K562 (cell line): ENCODE data around the gene ZSCAN32. TPM values are rescaled to one million over a fixed set of nuclear protein-coding genes. Genes with fewer than 3 reads are reported as not detected.
A peak's percentile ranks its signal among the peaks of the same experiment; 100 is the strongest.

Experiments used
- ATF4 ChIP-seq: fragments of 450-650 bp; formaldehyde crosslinking; IDR thresholded peaks from 2 replicates; pipeline ENCODE4 v1.4.0; 2022; ENCODE audit warnings: mild to moderate bottlenecking, moderate library complexity
- BDP1 ChIP-seq: IDR thresholded peaks from 3 replicates; pipeline ENCODE4 v1.6.1; 2011; ENCODE audit not compliant: insufficient read length, insufficient read depth
- CBX3 ChIP-seq, 2 experiments: IDR thresholded peaks; 1 replicate in 1 of 2; 2 replicates in 1 of 2; pipeline ENCODE4 v1.6.1; 2012; ENCODE audit warnings: inconsistent platforms in 2 of 2, low read length in 2 of 2, borderline replicate concordance in 1 of 2, control low read depth in 1 of 2
- CTBP1 ChIP-seq: fragments of 450-650 bp; IDR thresholded peaks from 2 replicates; pipeline ENCODE4 v1.6.1; 2016; ENCODE audit warnings: borderline replicate concordance
- EGR1 ChIP-seq: fragments of 450-650 bp; conservative IDR thresholded peaks from 2 replicates; pipeline ENCODE4 v1.6.1; 2017; ENCODE audit warnings: mild to moderate bottlenecking
- FIP1L1 ChIP-seq: fragments of 200-400 bp; formaldehyde crosslinking; IDR thresholded peaks from 2 replicates; pipeline ENCODE4 v1.6.1; 2018; ENCODE audit warnings: mild to moderate bottlenecking, low read depth, low read length; ENCODE audit not compliant: poor library complexity, severe bottlenecking
- GABPA ChIP-seq: fragments of 200-800 bp; sonication (Bioruptor generic); conservative IDR thresholded peaks from 2 replicates; pipeline ENCODE4 v1.6.1; 2016; ENCODE audit warnings: low read depth, missing genetic modification characterization, missing compliant biosample characterization
- HBP1 ChIP-seq: fragments of 450-650 bp; formaldehyde crosslinking; IDR thresholded peaks from 2 replicates; pipeline ENCODE4 v1.4.0; 2022; ENCODE audit warnings: missing genetic modification characterization
- HIVEP1 ChIP-seq: fragments of 250-450 bp; sonication (Bioruptor Pico); IDR thresholded peaks from 2 replicates; pipeline ENCODE4 v1.4.0; 2020; ENCODE audit warnings: mild to moderate bottlenecking
- LCOR ChIP-seq: sonication (generic); formaldehyde crosslinking; IDR thresholded peaks from 2 replicates; pipeline ENCODE4 v1.8.0; 2022; ENCODE audit warnings: mild to moderate bottlenecking, missing genetic modification reagents
- MCM2 ChIP-seq: fragments of 450-650 bp; IDR thresholded peaks from 2 replicates; pipeline ENCODE4 v1.6.1; 2017; ENCODE audit warnings: low read depth, mild to moderate bottlenecking
- NR0B1 ChIP-seq: fragments of 450-650 bp; IDR thresholded peaks from one replicate; pipeline ENCODE4 v1.6.1; 2018; ENCODE audit warnings: mild to moderate bottlenecking, moderate library complexity; ENCODE audit not compliant: partially characterized antibody
- PHB2 ChIP-seq: fragments of 450-650 bp; IDR thresholded peaks from 2 replicates; pipeline ENCODE4 v1.6.1; 2017; ENCODE audit warnings: low read depth
- PHF8 ChIP-seq: fragments of 200-600 bp; sonication (generic); IDR thresholded peaks from 2 replicates; pipeline ENCODE4 v1.6.1; 2012; ENCODE audit warnings: mixed run types, mild to moderate bottlenecking, inconsistent platforms, low read length, moderate library complexity, borderline replicate concordance
- RB1 ChIP-seq: fragments of 450-650 bp; IDR thresholded peaks from 2 replicates; pipeline ENCODE4 v1.6.1; 2017; ENCODE audit warnings: low read depth, mild to moderate bottlenecking
- SIN3B ChIP-seq: fragments of 450-650 bp; IDR thresholded peaks from 2 replicates; pipeline ENCODE4 v1.6.1; 2017; ENCODE audit warnings: low read depth, mild to moderate bottlenecking, moderate library complexity
- SMARCC2 ChIP-seq: fragments of 450-650 bp; IDR thresholded peaks from 2 replicates; pipeline ENCODE4 v1.6.1; 2017; ENCODE audit warnings: antibody characterized with exemption, moderate library complexity, mild to moderate bottlenecking, low read depth
- TAF15 ChIP-seq: fragments of 200-400 bp; formaldehyde crosslinking; IDR thresholded peaks from 2 replicates; pipeline ENCODE4 v1.6.1; 2017; ENCODE audit warnings: mild to moderate bottlenecking, low read depth, low read length, moderate library complexity
- TGIF2 ChIP-seq: sonication (generic); formaldehyde crosslinking; IDR thresholded peaks from 2 replicates; pipeline ENCODE4 v1.8.1; 2022; ENCODE audit warnings: mild to moderate bottlenecking, missing genetic modification reagents, moderate library complexity
- ZBTB1 ChIP-seq: sonication (generic); formaldehyde crosslinking; IDR thresholded peaks from 2 replicates; pipeline ENCODE4 v1.8.1; 2023; ENCODE audit warnings: missing genetic modification reagents, low read depth, mild to moderate bottlenecking, borderline replicate concordance
- ZFX ChIP-seq: sonication (generic); formaldehyde crosslinking; IDR thresholded peaks from 2 replicates; pipeline ENCODE4 v1.8.0; 2022; ENCODE audit warnings: mild to moderate bottlenecking, missing genetic modification reagents, moderate library complexity
- ZNF124 ChIP-seq: sonication (generic); formaldehyde crosslinking; IDR thresholded peaks from 2 replicates; pipeline ENCODE4 v1.8.1; 2022; ENCODE audit warnings: missing genetic modification reagents
- ZNF274 ChIP-seq: IDR thresholded peaks from 2 replicates; pipeline ENCODE4 v1.6.1; 2011; ENCODE audit warnings: low read depth, mild to moderate bottlenecking, low read length, moderate library complexity, borderline replicate concordance
- ZNF431 ChIP-seq: sonication (generic); formaldehyde crosslinking; IDR thresholded peaks from 2 replicates; pipeline ENCODE4 v1.8.0; 2022; ENCODE audit warnings: mild to moderate bottlenecking, missing genetic modification reagents
- ZNF589 ChIP-seq: fragments of 200-800 bp; sonication (Bioruptor generic); IDR thresholded peaks from 2 replicates; pipeline ENCODE4 v1.6.1; 2016; ENCODE audit warnings: low read depth, missing genetic modification characterization, missing compliant biosample characterization
- ZNF668 ChIP-seq: fragments of 250-450 bp; sonication (Bioruptor Pico); IDR thresholded peaks from 2 replicates; pipeline ENCODE4 v1.8.0; 2022; ENCODE audit warnings: mild to moderate bottlenecking, inconsistent platforms
- polyA plus RNA-seq, 8 experiments: library from polyadenylated mRNA; depleted of rRNA in 4 of 8; stranded (reverse) in 5 of 8; unstranded in 3 of 8; fragments of >200 nt; fragmentation: Nextera tagmentation in 2 of 8; fragmentation: Illumina TruSeq in 1 of 8; extraction: Ambion mirVana in 2 of 8; extraction: Trizol in 1 of 8; gene quantifications; 2 replicates each; pipeline versions ENCODE4 v1.2.1 to v1.2.3, GENCODE V29; 2011 to 2014; ENCODE audit warnings: inconsistent platforms in 1 of 8, missing spikeins in 1 of 8
- total RNA-seq, 7 experiments: library from RNA; depleted of rRNA in 6 of 7; stranded (reverse); fragments of >200 nt in 6 of 7; fragmentation: Illumina TruSeq in 2 of 7; extraction: Trizol in 2 of 7; gene quantifications; 2 replicates each; pipeline versions ENCODE4 v1.2.1 to v1.2.3, GENCODE V29; 2011 to 2021; ENCODE audit warnings: low replicate concordance in 1 of 7

Gene ZSCAN32
- total and polyA plus RNA-seq, 9 of the 15 experiments (the other 6 are each of a cell fraction or from before 2014, with no cell fraction given) = 16.0 to 29.4 (median 19.2) TPM

GRCh38 chr16:3400779-3401688 lies at the start of gene ZSCAN32, which contains the start of gene ZNF174 (continued):
- peak in 1 of 2 experiments; percentile 33; a peak in 1 of 3 replicates for TF ChIP-seq CBX3 (IDR thresholded peaks at IDR 0.05; ENCODE audit: borderline replicate concordance in 1 of 2, low read length in 2 of 2)
- peak; percentile 77; the same call in 1 of the 2 replicates for TF ChIP-seq ZNF431 (CRISPR knock-in tag)
- peak; percentile 32; the same call in 1 of the 2 replicates for TF ChIP-seq ZNF124 (CRISPR knock-in tag)
- no peak for TF ChIP-seq ZNF274
- no peak for TF ChIP-seq BDP1
- TF ChIP-seq TGIF2 = no peak
- TF ChIP-seq ATF4 (CRISPR knock-in tag) = no peak
- no peak for TF ChIP-seq NR0B1
- TF ChIP-seq LCOR (CRISPR knock-in tag) = no peak
- peak; percentile 55 for TF ChIP-seq RB1
- no peak for TF ChIP-seq PHB2
- TF ChIP-seq FIP1L1 = peak; percentile 86
- TF ChIP-seq EGR1 = peak; percentile 62
- peak; percentile 97 for TF ChIP-seq ZFX (CRISPR knock-in tag)
- TF ChIP-seq HIVEP1 = no peak
- TF ChIP-seq ZBTB1 (CRISPR knock-in tag) = peak; percentile 66; the same call in 1 of the 2 replicates
- no peak for TF ChIP-seq SMARCC2
- TF ChIP-seq HBP1 = no peak
- no peak for TF ChIP-seq ZNF589 (CRISPR knock-in tag)
- TF ChIP-seq MCM2 = no peak
- peak; percentile 82; the same call in 1 of the 2 replicates for TF ChIP-seq CTBP1
- TF ChIP-seq TAF15 = no peak
- TF ChIP-seq GABPA (tag) = peak; percentile 93
- TF ChIP-seq PHF8 = peak; percentile 91; the same call in 1 of the 2 replicates
- TF ChIP-seq ZNF668 (CRISPR knock-in tag) = no peak
- peak; percentile 68; the same call in 1 of the 2 replicates for TF ChIP-seq SIN3B
